ENCODE measurements around the gene TMEM255B.

Gene TMEM255B

DNA sequence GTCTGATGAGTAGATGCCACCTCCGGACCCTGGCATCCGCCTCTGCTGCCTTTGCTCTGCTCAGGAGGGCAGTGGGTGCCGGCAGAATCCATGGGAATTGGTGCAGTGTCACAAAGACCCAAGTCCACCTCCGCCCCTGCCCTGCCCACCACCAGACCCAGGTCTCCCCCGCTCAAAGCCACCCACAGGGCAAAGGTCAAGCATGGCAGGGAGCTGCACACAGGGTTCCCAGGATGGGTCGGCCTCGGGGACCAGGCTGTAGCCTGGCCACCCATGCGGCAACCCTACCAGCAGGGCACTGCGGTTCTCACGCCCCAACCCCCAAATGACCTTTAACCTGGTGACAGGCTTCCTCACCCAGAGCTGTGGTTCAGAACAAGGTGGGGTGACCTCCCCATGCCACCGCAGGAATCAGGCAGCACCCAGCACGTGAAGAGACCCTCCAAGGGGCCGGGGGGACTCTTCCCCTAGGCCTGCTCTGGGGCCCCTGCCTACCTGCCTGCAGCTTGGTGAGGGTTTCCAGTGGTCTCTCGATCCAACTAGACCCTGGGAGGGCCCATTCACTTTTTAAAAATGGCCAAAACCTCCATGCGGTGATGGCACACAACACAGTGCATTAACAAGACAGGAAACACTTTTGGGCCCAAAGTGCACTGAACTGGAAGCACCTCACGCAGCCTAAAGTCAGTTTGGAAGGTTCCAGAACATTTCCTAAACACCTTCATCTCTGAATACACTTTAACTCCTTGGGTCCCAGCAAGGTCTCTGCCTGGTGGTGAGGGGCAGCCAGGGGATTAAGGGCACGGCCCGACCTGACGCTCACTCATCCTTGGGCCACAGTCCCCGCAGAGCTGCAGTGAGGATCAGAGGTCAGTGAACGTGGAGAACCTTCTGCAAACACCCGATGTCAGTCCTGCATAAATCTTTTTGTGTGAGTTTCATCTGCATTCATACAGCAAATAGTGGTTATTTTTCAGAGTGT is 93.8 kb downstream of the TMEM255B start:
- DNase-seq, result no peak

DNA sequence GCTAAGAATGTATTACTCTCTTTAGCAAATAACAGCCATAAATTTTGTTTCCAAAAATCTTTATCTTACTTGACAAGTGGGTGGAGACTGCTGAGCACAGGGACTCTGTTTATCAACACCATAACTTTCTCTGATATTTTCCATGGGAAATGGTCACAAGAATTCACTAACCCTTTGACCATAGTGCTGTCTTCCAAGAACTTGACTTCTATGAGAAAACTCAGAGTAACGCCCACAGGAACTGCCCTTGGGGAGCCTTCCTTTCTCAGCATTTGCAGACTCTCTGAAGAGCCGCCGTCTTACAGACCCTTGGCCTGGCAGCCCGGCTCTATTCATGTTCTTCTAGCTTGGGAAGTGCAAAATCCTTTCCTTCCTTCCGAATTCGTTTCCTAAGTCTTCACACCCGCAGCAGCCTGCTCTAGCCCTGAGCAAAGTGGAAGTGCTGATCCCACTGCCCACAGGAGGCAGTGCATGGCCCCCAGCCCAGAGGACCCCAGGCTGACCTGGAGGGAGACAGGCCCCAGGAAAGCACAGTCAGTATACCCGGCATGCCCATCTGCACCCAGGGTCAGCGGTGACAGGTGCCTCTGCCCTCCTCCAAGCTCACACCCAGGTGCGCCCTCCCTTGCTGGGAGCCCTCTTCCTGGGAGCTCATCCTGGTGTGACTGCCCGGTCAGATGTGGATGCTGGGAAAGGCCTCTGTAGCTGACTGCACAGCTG is 94.7 kb downstream of the TMEM255B start:
- DNase-seq, result no peak

GRCh38 chr13:113854238-113855011 is 95.4 kb downstream of the TMEM255B start:
- DNase-seq, result peak; percentile 11

DNA sequence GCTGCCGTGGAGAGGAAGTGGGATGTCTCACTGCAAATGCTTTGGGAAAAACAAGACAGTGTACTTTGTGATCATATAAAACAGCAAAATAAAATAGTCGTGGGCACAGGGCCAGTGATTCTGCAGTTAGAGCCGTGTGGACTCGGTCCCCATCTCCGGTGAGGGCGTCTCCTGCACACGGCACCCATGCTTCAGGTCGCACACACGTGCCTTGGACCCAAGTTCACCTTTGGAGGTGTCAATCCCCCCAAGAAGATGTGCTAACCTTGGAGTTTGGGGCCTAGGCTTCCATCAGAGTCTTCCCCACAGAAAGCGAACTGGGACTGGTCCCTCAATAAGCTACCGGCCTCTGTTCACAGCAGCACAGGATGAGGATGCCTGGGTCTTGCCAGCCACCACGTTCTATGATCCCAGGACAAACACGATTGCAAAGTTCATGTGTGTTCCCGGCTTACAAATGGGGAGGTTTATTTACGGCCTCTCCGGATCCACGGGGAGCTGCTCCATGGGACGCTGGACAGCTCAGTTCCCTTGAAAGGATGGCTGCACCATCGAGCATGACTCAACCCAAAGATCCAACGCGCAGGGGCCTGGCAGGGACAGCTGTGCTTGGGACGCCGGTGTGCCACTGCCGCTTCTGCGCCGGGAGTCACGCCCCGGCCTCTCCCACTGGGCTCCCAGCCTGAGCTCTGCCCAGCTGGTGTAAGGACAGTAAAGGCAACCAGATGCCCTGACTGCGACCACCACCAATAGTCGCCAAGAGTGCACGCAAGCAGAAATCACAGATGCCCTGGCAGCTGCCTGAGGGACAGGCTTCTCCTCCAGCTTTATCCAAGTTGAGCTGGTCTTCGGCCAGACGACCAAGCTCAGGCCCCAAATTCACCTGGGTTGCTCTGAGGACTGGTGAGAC is 96.2 kb downstream of the TMEM255B start:
- no peak for DNase-seq

GRCh38 chr13:113855931-113856715 is 97.1 kb downstream of the TMEM255B start:
- no peak for DNase-seq

GRCh38 chr13:113856716-113857065 is 97.7 kb downstream of the TMEM255B start:
- no peak for DNase-seq

- no peak for DNase-seq
These were observed 98.6 kb downstream of the TMEM255B start for GRCh38 chr13:113857531-113858195.

- no peak for DNase-seq
These were observed 100.5 kb downstream of the TMEM255B start for GRCh38 chr13:113859311-113860050.

DNA sequence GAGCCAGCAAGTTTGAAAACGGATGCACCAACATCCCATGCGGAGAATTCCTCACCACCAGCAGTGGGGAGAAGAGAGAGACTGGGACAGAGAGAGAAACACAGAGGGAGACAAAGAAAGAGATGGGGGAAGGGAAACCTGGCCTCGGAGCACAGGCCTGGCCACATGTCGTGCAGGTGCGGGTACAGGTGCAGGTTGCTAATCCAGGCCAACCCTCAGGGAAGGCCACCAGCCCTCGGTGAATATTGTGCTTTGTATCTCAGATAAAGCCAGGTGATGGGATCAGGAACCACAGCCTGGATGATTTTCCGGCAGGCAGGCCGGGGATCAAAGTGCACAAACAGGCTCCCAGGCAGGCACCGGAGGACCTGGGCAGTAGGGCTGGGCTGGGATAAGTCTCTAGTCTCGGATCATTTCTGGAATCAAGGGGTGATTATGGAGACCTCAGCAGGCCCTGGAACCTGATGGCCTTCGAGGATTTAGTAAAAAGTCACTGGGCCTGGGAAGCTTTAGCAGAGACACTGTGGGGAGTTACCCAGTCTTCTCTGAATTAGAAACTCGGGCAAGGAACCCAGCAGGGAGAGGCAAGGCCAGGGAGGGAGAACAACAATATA is 101.1 kb downstream of the TMEM255B start:
- no peak for DNase-seq

DNA sequence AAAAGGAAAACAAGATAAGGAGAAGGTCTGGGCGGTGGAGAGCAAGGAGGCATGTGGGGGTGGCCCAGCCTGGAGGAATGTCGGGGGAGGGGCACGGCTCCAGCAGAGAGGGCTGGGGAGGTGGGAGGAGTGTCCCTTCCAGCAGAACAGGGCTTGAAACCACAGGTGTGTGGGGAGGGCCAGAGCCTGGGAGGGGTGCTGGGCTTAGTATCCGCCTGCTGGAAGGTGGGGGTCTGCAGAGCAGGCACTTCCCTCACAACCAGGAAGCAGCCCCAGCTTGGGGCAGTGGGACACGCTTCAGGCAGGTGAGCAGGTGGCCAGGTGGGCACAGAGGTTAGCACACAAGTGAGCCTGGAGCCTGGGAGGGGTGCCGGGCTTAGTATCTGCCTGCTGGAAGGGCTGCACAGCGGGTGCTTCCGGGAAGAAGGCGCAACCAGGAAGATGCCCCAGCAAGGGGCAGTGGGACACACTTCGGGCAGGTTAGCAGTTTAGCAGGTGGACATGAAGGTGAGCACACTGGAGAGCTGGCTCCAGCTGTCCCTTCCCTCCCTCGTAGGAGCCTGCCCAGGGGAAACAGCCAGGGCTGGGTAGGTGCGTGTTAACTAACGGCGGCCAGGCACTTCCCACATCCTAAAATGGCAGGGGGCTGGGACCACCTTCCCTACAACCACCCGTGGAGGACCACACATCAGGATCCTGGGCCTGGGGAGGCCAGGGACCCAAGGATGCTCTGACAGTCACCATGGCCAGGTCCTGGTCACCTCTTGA is 101.8 kb downstream of the TMEM255B start:
- DNase-seq, result no peak

GRCh38 chr13:113861433-113862030 is 102.5 kb downstream of the TMEM255B start:
- DNase-seq, result no peak

- DNase-seq, result no peak
These were observed 103.3 kb downstream of the TMEM255B start for GRCh38 chr13:113862191-113862930.

GRCh38 chr13:113862931-113863523 is 104.0 kb downstream of the TMEM255B start:
- peak; percentile 24 for DNase-seq

DNA sequence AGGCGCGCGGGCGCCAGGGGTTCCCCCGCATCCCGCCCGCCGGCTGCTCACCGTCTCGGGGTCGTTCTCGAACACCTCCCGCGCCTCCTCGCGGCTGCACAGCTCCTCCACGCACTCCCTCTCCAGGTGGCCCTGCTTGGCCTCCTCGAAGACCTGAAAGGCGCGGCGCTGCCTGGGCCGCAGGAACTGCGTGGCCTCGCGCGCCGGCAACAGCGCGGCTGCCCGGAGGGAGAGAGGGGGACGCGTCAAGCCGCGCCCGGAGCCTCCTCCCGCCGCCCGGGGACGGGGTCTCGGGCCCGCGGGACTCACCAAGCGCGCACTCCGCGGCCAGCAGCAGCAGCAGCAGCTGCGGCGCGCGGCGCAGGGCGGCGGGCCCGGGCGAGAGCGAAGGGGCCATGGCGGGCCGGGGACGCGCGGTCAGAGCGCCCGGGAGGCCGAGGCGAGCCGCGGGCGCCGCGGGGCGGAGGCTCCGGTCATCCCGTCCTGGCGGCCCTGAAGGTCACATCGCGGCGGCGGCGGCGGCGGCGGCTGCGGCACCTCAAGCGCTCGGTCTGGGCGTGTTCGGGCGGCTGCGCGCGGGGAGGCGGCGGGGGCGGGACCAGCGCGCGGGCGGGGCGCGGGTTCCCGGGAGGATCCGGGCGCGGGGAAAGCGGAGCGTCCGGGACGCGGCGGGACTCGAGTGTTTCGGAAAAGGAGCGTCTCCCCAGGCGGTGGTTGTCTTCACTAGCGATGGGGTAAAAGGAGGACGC is 104.7 kb downstream of the TMEM255B start, which contains the start of gene GAS6:
Gene GAS6, minus strand, starts transcription at position 553 of the 749 bp plus-strand sequence. Its CDS starts 156 bp downstream, at position 397.
- no peak for DNase-seq

GRCh38 chr13:113864273-113864890 is 105.4 kb downstream of the TMEM255B start:
- DNase-seq, result no peak

GRCh38 chr13:113865427-113865826 is 106.4 kb downstream of the TMEM255B start:
- no peak for DNase-seq
